ENCODE measurements around the gene ABCA2. TPM values are rescaled to one million over a fixed set of nuclear protein-coding genes. Genes with fewer than 3 reads are reported as not detected.
A peak's percentile ranks its signal among the peaks of the same experiment; 100 is the strongest.

The ABCA2 gene
- total RNA-seq, 6 donors from 2014 or later = 14.7 to 49.2 (median 29.6) TPM

DNA sequence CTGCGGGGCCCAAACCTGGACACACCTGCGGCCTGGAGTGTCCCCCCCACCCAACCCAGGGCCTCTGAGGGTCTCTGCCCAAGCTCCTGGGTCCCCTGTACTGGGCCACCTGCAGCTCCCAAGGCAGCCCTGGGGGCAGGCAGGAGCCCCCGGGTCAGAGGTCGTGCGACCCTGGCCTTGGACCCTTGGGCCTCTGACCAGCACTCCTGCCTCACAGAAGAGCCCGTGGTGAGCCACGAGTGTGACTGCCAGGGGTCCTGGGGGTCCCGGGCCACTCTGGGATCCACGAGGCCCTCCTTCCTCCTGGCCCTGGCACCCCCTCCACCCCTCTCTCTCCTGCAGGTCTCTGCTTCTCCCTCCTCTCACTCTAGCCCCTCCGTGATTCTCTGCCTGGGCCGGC, 55.7 kb downstream of the ABCA2 start:
- no peaks in the 10 kb centered on the region for H3K27me3 ChIP-seq
- 65 to 90% methylated on average over 3 to 7 of the region's 11 CpGs for WGBS, 2 donors

DNA sequence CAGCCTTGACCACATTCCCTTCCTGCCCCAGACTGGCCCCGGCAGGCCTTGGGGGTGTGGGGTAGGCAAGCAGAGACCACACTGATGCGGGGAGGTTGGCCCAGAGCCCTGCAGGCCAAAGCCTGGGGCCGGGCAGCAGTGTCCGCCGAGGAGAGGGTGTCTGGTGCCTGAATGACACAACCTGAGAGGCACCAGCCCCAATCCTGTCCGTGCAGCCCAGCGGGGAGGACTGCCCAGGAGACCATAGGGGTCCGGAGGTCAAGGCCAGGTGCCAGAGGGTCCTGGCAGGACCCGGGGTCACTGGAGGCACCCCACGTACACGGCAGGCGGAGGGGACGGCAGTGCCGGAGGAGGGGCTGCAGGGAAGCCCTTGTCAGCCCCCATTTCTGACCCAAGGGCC, 56.3 kb downstream of the ABCA2 start:
- Histone ChIP-seq H3K4me1 (peaks cover 21 to 31% (median 24%) of the 10 kb centered on the region in 4 donors), H3K27me3 (no peaks in the 10 kb centered on the region), H3K36me3 (no peaks in the 10 kb centered on the region), H3K9me3 (no peaks in the 10 kb centered on the region), H3K4me3 (no peak overlapping the region), H3K27ac (no peak overlapping the region)
- ATAC-seq (ENCODE audit: low FRiP score in 2 of 2) = no peak
- peak in 1 of 2 donors; percentile 73 for DNase-seq
- TF ChIP-seq POLR2A (IDR thresholded peaks at IDR 0.05) = no peak
- no peak for TF ChIP-seq EP300 (IDR thresholded peaks at IDR 0.05)
- TF ChIP-seq, protein P1, sequence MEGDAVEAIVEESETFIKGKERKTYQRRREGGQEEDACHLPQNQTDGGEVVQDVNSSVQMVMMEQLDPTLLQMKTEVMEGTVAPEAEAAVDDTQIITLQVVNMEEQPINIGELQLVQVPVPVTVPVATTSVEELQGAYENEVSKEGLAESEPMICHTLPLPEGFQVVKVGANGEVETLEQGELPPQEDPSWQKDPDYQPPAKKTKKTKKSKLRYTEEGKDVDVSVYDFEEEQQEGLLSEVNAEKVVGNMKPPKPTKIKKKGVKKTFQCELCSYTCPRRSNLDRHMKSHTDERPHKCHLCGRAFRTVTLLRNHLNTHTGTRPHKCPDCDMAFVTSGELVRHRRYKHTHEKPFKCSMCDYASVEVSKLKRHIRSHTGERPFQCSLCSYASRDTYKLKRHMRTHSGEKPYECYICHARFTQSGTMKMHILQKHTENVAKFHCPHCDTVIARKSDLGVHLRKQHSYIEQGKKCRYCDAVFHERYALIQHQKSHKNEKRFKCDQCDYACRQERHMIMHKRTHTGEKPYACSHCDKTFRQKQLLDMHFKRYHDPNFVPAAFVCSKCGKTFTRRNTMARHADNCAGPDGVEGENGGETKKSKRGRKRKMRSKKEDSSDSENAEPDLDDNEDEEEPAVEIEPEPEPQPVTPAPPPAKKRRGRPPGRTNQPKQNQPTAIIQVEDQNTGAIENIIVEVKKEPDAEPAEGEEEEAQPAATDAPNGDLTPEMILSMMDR (IDR thresholded peaks at IDR 0.05) = no peak
- 82% methylated on average over 11 of the region's 14 CpGs; no CpG with 5 or more reads in 1 of the 2 donors for WGBS, 2 donors

More for the DNA sequence above, 55.7 kb downstream of the ABCA2 start:
- Histone ChIP-seq H3K27ac (no peak overlapping the region), H3K4me1 (peaks cover 27 to 37% (median 29%) of the 10 kb centered on the region in 4 donors), H3K4me3 (no peak overlapping the region), H3K36me3 (no peaks in the 10 kb centered on the region), H3K9me3 (no peaks in the 10 kb centered on the region)
- ATAC-seq (ENCODE audit: low FRiP score in 2 of 2) (no peak), DNase-seq (peak in 1 of 2 donors; percentile 66)
- TF ChIP-seq, protein P1 (IDR thresholded peaks at IDR 0.05) = no peak
- no peak for TF ChIP-seq POLR2AphosphoS5 (IDR thresholded peaks at IDR 0.05)
- no peak for TF ChIP-seq EP300 (IDR thresholded peaks at IDR 0.05)
- no peak for TF ChIP-seq POLR2A (IDR thresholded peaks at IDR 0.05)

DNA sequence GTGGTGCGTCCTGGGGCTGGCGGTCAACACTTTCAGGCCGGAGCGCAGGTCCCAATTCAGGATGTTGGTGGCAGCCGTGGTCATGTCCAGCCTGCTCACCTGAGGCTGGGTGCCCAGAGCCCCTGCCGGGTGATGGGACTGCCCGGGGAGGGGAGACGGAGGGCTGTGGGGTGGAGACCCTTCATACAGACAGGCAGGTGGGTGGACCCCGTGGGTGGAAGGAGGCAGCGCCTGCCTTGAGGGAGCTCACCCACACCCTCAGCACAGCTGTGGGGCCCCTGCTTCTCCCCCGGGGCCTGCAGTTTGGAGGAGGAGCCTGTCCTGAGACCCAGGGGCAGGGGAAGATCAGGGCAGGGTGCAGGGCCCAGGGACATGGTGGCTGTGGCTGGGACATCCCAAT, 57.7 kb downstream of the ABCA2 start:
- Histone ChIP-seq H3K4me1 (peaks cover 13 to 28% (median 14%) of the 10 kb centered on the region in 4 donors), H3K36me3 (no peaks in the 10 kb centered on the region), H3K4me3 (no peak overlapping the region), H3K27ac (no peak overlapping the region), H3K9me3 (no peaks in the 10 kb centered on the region), H3K27me3 (no peaks in the 10 kb centered on the region)
- DNase-seq (peak in 1 of 2 donors; percentile 58), ATAC-seq (ENCODE audit: low FRiP score in 2 of 2) (no peak)
- TF ChIP-seq, protein P1 (IDR thresholded peaks at IDR 0.05) = no peak
- no peak for TF ChIP-seq EP300 (IDR thresholded peaks at IDR 0.05)
- no peak for TF ChIP-seq POLR2AphosphoS5 (IDR thresholded peaks at IDR 0.05)
- TF ChIP-seq POLR2A (IDR thresholded peaks at IDR 0.05) = no peak
- 86 to 88% methylated on average over 1 to 10 of the region's 11 CpGs for WGBS, 2 donors

DNA sequence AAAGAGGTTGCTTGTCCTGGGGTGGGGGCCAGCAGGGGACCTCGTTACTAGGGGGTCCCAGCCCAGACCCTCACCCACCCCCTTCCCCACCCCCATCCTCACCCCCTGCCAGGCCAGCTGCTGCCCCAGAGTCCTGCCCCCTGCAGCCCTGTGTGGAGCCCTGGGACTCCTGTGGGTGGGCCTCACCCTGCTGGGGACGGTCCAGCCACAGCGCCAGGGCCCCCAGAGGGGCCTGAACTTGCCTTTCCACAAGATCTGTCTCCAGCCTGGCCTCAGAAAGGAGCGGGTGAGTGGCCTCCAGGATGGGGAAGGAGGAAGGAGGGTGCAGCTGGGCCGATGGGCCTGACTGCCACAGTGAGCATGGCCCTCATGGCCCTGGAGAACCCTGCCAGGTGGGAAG, 58.3 kb downstream of the ABCA2 start:
- Histone ChIP-seq H3K4me3 (no peak overlapping the region), H3K27ac (no peak overlapping the region), H3K36me3 (no peaks in the 10 kb centered on the region), H3K27me3 (no peaks in the 10 kb centered on the region), H3K9me3 (no peaks in the 10 kb centered on the region), H3K4me1 (peaks cover 7 to 23% (median 8%) of the 10 kb centered on the region in 4 donors)
- peak in 1 of 2 donors; percentile 47 for DNase-seq
- TF ChIP-seq EP300 (IDR thresholded peaks at IDR 0.05) = no peak
- TF ChIP-seq, protein P1 (IDR thresholded peaks at IDR 0.05) = no peak
- TF ChIP-seq POLR2A (IDR thresholded peaks at IDR 0.05) = no peak
- no peak for TF ChIP-seq POLR2AphosphoS5 (IDR thresholded peaks at IDR 0.05)
- WGBS, 2 donors = 67 to 86% methylated on average over 2 to 5 of the region's 5 CpGs
- no peak for ATAC-seq (ENCODE audit: low FRiP score in 2 of 2)

DNA sequence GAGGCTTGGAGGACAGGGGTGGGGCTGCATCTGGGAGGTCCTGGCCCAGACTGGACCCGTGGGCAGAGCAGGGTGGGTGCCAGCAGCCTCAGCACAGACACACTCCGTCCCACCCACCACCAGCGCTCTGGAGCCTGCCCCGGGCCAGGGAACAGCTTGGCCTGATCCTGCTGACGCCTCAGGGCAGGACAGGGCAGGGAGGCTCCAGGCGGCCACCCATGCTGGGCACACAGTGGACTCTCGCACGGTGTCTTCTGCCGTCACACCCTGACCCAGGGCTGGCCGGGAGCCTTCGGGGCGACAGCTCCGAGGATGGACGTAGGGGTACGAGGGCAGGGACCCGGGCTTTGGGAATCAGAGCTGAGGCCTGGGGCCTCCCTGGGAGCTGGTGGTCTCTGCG, 58.9 kb downstream of the ABCA2 start:
- no peak for ATAC-seq (ENCODE audit: low FRiP score in 2 of 2)
- Histone ChIP-seq H3K9me3 (no peaks in the 10 kb centered on the region), H3K4me1 (peaks cover 7 to 24% (median 10%) of the 10 kb centered on the region in 4 donors), H3K4me3 (no peak overlapping the region), H3K27me3 (no peaks in the 10 kb centered on the region), H3K36me3 (no peaks in the 10 kb centered on the region), H3K27ac (no peak overlapping the region)
- 93 to 98% methylated on average over 3 to 10 of the region's 17 CpGs for WGBS, 2 donors
- TF ChIP-seq EP300 (IDR thresholded peaks at IDR 0.05) = no peak
- TF ChIP-seq, protein P1 (IDR thresholded peaks at IDR 0.05) = no peak
- no peak for TF ChIP-seq POLR2AphosphoS5 (IDR thresholded peaks at IDR 0.05)
- no peak for TF ChIP-seq POLR2A (IDR thresholded peaks at IDR 0.05)
- DNase-seq = peak in 1 of 2 donors; percentile 79
